ENCODE measurements around the gene LHX2. TPM values are rescaled to one million over a fixed set of nuclear protein-coding genes. Genes with fewer than 3 reads are reported as not detected.
"Not testable (repeated sequence)": the region's sequence is repeated elsewhere in the genome, so short reads cannot be mapped to it uniquely, and the experiment has no call there.

The LHX2 gene
- total and polyA plus RNA-seq, 2 experiments from 2014 or later, result not detected

- H3K27me3 ChIP-seq (replicated peaks; ENCODE audit: insufficient read depth), result peaks cover 62% of the 10 kb centered on the region
- no peaks in the 10 kb centered on the region for H3K79me2 ChIP-seq (ENCODE audit: insufficient read depth)
- DNase-seq, result no peak
- no peaks in the 10 kb centered on the region for H3F3A ChIP-seq (ENCODE audit: insufficient read depth)
- H3K36me3 ChIP-seq (ENCODE audit: low read depth), result no peaks in the 10 kb centered on the region
- H2AFZ ChIP-seq, result no peak overlapping the region
- no peaks in the 10 kb centered on the region for H4K20me1 ChIP-seq (ENCODE audit: insufficient read depth)
- no peak overlapping the region for H3K9ac ChIP-seq
- H3K4me3 ChIP-seq, result no peak overlapping the region
- no peaks in the 10 kb centered on the region for H3K9me3 ChIP-seq (ENCODE audit: low read depth)
- in situ Hi-C loops (cut with MboI), result no loop called here
- H3K4me1 ChIP-seq (ENCODE audit: insufficient read depth), result no peaks in the 10 kb centered on the region
- no peak overlapping the region for H3K27ac ChIP-seq
- no peak overlapping the region for H3K4me2 ChIP-seq (ENCODE audit: unreplicated experiment)
- TF ChIP-seq EZH2 (IDR thresholded peaks at IDR 0.05; ENCODE audit: insufficient read depth, poor library complexity, severe bottlenecking) (no peak), EZH2phosphoT487 (IDR thresholded peaks at IDR 0.05; ENCODE audit: insufficient read depth, low read depth) (no peak)
- 23 to 27% methylated on average over 5 of the region's 5 CpGs for WGBS, 2 experiments (ENCODE audit: low coverage in 1 of 2, low lambda C conversion rate in 2 of 2, missing lambda C conversion rate in 2 of 2)
- H3K9me2 ChIP-seq (ENCODE audit: insufficient read depth), result no peaks in the 10 kb centered on the region
These were observed 21.1 kb upstream of the LHX2 start for GRCh38 chr9:123990427-123990826.

DNA sequence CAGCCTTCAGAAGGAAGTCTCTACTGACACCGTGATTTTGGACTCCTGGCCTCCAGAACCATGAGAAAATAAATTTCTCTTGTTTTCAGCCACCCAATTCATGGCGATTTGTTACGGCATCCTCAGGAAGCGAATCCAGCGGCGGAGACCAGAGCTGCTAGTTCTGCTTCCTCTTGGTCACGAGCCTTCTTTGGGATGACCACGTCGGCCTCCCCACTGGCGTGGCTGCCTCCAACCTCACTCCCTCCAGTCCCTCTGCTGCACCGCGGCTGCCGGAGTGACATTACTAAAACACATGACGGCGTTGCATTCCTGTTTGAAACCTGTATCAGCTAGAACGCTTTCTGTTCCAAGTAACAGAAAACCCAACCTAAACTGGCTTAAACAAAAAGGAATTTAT lies 18.9 kb upstream of the LHX2 start:
- DNase-seq; H3K36me3 ChIP-seq (ENCODE audit: low read depth); H2AFZ ChIP-seq; H3K4me3 ChIP-seq; H3K4me2 ChIP-seq (ENCODE audit: unreplicated experiment); H3K9ac ChIP-seq; H3K79me2 ChIP-seq (ENCODE audit: insufficient read depth); H3K9me3 ChIP-seq (ENCODE audit: low read depth); H3F3A ChIP-seq (ENCODE audit: insufficient read depth); in situ Hi-C loops (cut with MboI); H4K20me1 ChIP-seq (ENCODE audit: insufficient read depth); H3K27ac ChIP-seq; H3K9me2 ChIP-seq (ENCODE audit: insufficient read depth); H3K4me1 ChIP-seq (ENCODE audit: insufficient read depth): not testable (repeated sequence)
- WGBS, 2 experiments (ENCODE audit: low coverage in 1 of 2, low lambda C conversion rate in 2 of 2, missing lambda C conversion rate in 2 of 2), result 59 to 61% methylated on average over 14 to 15 of the region's 16 CpGs
- peaks cover 66% of the 10 kb centered on the region for H3K27me3 ChIP-seq (replicated peaks; ENCODE audit: insufficient read depth)

- in situ Hi-C loops (cut with MboI), result no loop called here
- DNase-seq, result peak; percentile 43
- H3K4me2 ChIP-seq (ENCODE audit: unreplicated experiment), result no peak overlapping the region
- no peaks in the 10 kb centered on the region for H4K20me1 ChIP-seq (ENCODE audit: insufficient read depth)
- H3K4me3 ChIP-seq, result no peak overlapping the region
- H3K36me3 ChIP-seq (ENCODE audit: low read depth), result no peaks in the 10 kb centered on the region
- no peaks in the 10 kb centered on the region for H3F3A ChIP-seq (ENCODE audit: insufficient read depth)
- H3K27ac ChIP-seq, result no peak overlapping the region
- H3K79me2 ChIP-seq (ENCODE audit: insufficient read depth), result no peaks in the 10 kb centered on the region
- H2AFZ ChIP-seq, result no peak overlapping the region
- no peak overlapping the region for H3K9ac ChIP-seq
- H3K9me2 ChIP-seq (ENCODE audit: insufficient read depth), result no peaks in the 10 kb centered on the region
- 17 to 23% methylated on average over 23 of the region's 23 CpGs for WGBS, 2 experiments (ENCODE audit: low coverage in 1 of 2, low lambda C conversion rate in 2 of 2, missing lambda C conversion rate in 2 of 2)
- H3K27me3 ChIP-seq (replicated peaks; ENCODE audit: insufficient read depth), result peaks cover 75% of the 10 kb centered on the region
- peak; percentile 62 for TF ChIP-seq EZH2 (IDR thresholded peaks at IDR 0.05; ENCODE audit: insufficient read depth, poor library complexity, severe bottlenecking)
- no peak for TF ChIP-seq EZH2phosphoT487 (IDR thresholded peaks at IDR 0.05; ENCODE audit: insufficient read depth, low read depth)
- H3K9me3 ChIP-seq (ENCODE audit: low read depth), result no peaks in the 10 kb centered on the region
- H3K4me1 ChIP-seq (ENCODE audit: insufficient read depth), result no peaks in the 10 kb centered on the region
These were observed 14.7 kb upstream of the LHX2 start for GRCh38 chr9:123996731-123997421.

- TF ChIP-seq EZH2 (IDR thresholded peaks at IDR 0.05; ENCODE audit: insufficient read depth, poor library complexity, severe bottlenecking) (no peak), EZH2phosphoT487 (IDR thresholded peaks at IDR 0.05; ENCODE audit: insufficient read depth, low read depth) (no peak)
- Histone ChIP-seq H3F3A (ENCODE audit: insufficient read depth) (no peaks in the 10 kb centered on the region), H3K27ac (no peak overlapping the region), H2AFZ (no peak overlapping the region), H3K9me2 (ENCODE audit: insufficient read depth) (no peaks in the 10 kb centered on the region), H3K9ac (no peak overlapping the region), H3K4me3 (no peak overlapping the region), H4K20me1 (ENCODE audit: insufficient read depth) (no peaks in the 10 kb centered on the region), H3K9me3 (ENCODE audit: low read depth) (no peaks in the 10 kb centered on the region), H3K27me3 (replicated peaks; ENCODE audit: insufficient read depth) (peaks cover 84% of the 10 kb centered on the region), H3K4me2 (ENCODE audit: unreplicated experiment) (no peak overlapping the region), H3K36me3 (ENCODE audit: low read depth) (no peaks in the 10 kb centered on the region), H3K79me2 (ENCODE audit: insufficient read depth) (no peaks in the 10 kb centered on the region), H3K4me1 (ENCODE audit: insufficient read depth) (no peaks in the 10 kb centered on the region)
- WGBS, 2 experiments (ENCODE audit: low coverage in 1 of 2, low lambda C conversion rate in 2 of 2, missing lambda C conversion rate in 2 of 2), result 56 to 62% methylated on average over 10 to 14 of the region's 15 CpGs
- no peak for DNase-seq
- in situ Hi-C loops (cut with MboI), result no loop called here
These were observed 13.8 kb upstream of the LHX2 start for GRCh38 chr9:123997665-123998277.

Measured in GM23248 (cell line).